Colon (tissue), 2 donors: Measurements from ENCODE around the gene STARD10.

Source experiments
- FAIRE-seq: peaks from 2 replicates; lab custom pipeline; 2012; peaks lifted over from hg19 to GRCh38; lab: Jason Lieb, UNC
- donor health status: control.
- donor health status: control.

STARD10 gene

DNA sequence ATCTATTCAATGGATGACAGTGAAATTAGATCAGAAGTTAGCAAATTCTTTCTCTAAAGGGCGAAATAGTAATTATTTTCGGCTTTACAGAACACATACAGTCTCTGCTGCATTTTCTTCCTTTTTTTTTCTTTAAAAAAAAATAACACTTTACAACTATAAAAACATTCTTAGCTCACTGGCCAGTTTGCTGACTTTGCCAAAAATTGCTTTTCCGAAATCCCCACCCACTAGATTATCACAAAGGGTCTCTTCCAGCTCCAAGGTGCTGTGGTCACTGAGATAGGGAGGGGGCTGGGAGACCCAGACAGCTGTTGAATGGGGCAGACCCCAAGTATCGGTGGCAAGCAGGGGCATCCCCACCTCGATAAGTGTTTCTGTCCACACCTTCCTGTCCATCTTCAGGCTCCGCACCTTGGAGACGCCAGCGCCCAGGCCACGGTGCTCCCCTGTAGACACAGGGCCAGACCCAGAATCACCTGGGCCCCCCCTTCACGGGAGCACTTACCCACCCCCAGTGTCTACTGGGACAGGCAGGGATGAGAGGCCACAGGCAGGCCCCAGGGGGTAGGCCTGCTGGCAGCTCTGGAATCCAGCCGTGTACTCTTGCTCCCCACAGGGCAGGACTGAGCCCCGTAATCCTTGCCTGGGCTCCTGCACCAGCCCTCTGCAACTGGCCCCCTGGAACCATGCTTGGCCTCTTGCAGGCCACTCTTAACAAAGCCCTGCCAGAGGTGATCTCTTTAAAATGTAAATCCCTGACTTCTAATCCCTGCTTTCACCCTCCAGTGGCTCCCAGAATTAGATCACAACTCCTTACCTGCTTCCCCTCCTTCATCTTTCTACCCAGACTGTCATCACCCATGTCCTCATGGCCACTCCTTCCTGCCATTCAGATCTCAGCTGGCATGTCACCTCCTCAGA, 88.1 kb downstream of the STARD10 start:
- no peak for FAIRE-seq

DNA sequence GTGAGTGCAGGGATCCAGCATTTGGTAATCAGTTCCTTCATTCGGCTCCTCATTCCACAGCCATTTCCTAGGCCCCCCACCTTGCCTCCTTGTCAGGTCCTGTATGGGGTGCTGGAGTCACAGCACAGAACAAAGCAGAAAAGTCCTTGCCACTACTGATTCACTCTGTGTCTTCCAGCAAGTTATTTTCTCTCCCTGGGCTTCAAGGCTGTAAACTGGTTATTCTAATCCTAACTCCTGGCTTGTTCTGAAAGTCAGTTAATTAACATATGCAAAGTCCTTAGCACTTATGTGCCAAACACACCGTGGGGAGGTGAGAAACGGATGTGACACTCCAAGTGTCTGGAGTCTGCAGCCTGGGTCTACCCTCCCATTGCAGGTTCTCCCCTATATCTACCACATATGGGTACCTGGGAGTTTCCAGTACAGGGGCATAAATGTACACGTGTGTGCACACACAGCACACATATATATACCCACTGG, 89.0 kb downstream of the STARD10 start:
- FAIRE-seq: no peak
